ENCODE results near the gene RNU6-9. TPM values are rescaled to one million over a fixed set of nuclear protein-coding genes. Genes with fewer than 3 reads are reported as not detected.
A peak's percentile ranks its signal among the peaks of the same experiment; 100 is the strongest.

RNU6-9 gene
- total RNA-seq, 1 donor from 2014 or later: not detected

GRCh38 chr19:926589-927350, 33.5 kb downstream of the RNU6-9 start:
- Histone ChIP-seq H2AFZ (ENCODE audit: low read depth, low read length) (no peak overlapping the region), H4K20me1 (ENCODE audit: insufficient read depth, low read length) (peaks cover 15% of the 10 kb centered on the region), H3K27me3 (ENCODE audit: insufficient read depth, low read length) (no peaks in the 10 kb centered on the region), H3K9me3 (ENCODE audit: insufficient read depth, low read depth, low read length) (no peaks in the 10 kb centered on the region), H3K9ac (ENCODE audit: low read length) (peak overlapping the region; percentile 88), H3K79me2 (ENCODE audit: insufficient read depth, low read length) (peaks cover 31% of the 10 kb centered on the region), H3K36me3 (ENCODE audit: insufficient read depth, low read length) (no peaks in the 10 kb centered on the region), H3K4me3 (ENCODE audit: insufficient read depth, low read depth, low read length) (peak overlapping the region; percentile 82), H3K4me1 (ENCODE audit: insufficient read depth, low read length) (peaks cover 10% of the 10 kb centered on the region), H3K27ac (ENCODE audit: low read depth, low read length) (no peak overlapping the region), H3K4me2 (ENCODE audit: low read length) (peak overlapping the region; percentile 93)
- H3K27me3 Mint-ChIP-seq (ENCODE audit: low read depth, unreplicated experiment): no peaks in the 10 kb centered on the region
- H3K36me3 Mint-ChIP-seq (ENCODE audit: low read depth, unreplicated experiment): peaks cover 6% of the 10 kb centered on the region
- FAIRE-seq: no peak
- TF ChIP-seq CTCF (IDR thresholded peaks at IDR 0.05; ENCODE audit: insufficient read depth, low read depth, low read length): no peak
- no peak for TF ChIP-seq EZH2 (IDR thresholded peaks at IDR 0.05; ENCODE audit: insufficient read depth, low read length)
- H3K4me3 Mint-ChIP-seq (ENCODE audit: unreplicated experiment): peak overlapping the region; percentile 88
- H3K27ac Mint-ChIP-seq (ENCODE audit: unreplicated experiment): peak overlapping the region; percentile 66
- H3K9me3 Mint-ChIP-seq (ENCODE audit: unreplicated experiment): no peaks in the 10 kb centered on the region
- DNase-seq (ENCODE audit: low read depth): no peak
- peaks cover 1% of the 10 kb centered on the region for H3K4me1 Mint-ChIP-seq (ENCODE audit: low read depth, unreplicated experiment)

- TF ChIP-seq EZH2 (IDR thresholded peaks at IDR 0.05; ENCODE audit: insufficient read depth, low read length) (no peak), CTCF (IDR thresholded peaks at IDR 0.05; ENCODE audit: insufficient read depth, low read depth, low read length) (no peak)
- FAIRE-seq: no peak
These were observed 34.1 kb downstream of the RNU6-9 start for GRCh38 chr19:927351-927779.

More at GRCh38 chr19:927351-927779, 34.1 kb downstream of the RNU6-9 start:
- Histone ChIP-seq H3K79me2 (ENCODE audit: insufficient read depth, low read length) (peaks cover 37% of the 10 kb centered on the region), H3K36me3 (ENCODE audit: insufficient read depth, low read length) (no peaks in the 10 kb centered on the region), H2AFZ (ENCODE audit: low read depth, low read length) (no peak overlapping the region), H3K4me3 (ENCODE audit: insufficient read depth, low read depth, low read length) (peak overlapping the region; percentile 39), H4K20me1 (ENCODE audit: insufficient read depth, low read length) (peaks cover 15% of the 10 kb centered on the region), H3K9me3 (ENCODE audit: insufficient read depth, low read depth, low read length) (no peaks in the 10 kb centered on the region), H3K4me1 (ENCODE audit: insufficient read depth, low read length) (peaks cover 15% of the 10 kb centered on the region), H3K27ac (ENCODE audit: low read depth, low read length) (no peak overlapping the region), H3K27me3 (ENCODE audit: insufficient read depth, low read length) (no peaks in the 10 kb centered on the region), H3K4me2 (ENCODE audit: low read length) (peak overlapping the region; percentile 93), H3K9ac (ENCODE audit: low read length) (peak overlapping the region; percentile 88)
- H3K4me3 Mint-ChIP-seq (ENCODE audit: unreplicated experiment): peak overlapping the region; percentile 88
- H3K27ac Mint-ChIP-seq (ENCODE audit: unreplicated experiment): peak overlapping the region; percentile 34
- peaks cover 1% of the 10 kb centered on the region for H3K4me1 Mint-ChIP-seq (ENCODE audit: low read depth, unreplicated experiment)
- DNase-seq (ENCODE audit: low read depth): no peak
- H3K27me3 Mint-ChIP-seq (ENCODE audit: low read depth, unreplicated experiment): no peaks in the 10 kb centered on the region
- peaks cover 6% of the 10 kb centered on the region for H3K36me3 Mint-ChIP-seq (ENCODE audit: low read depth, unreplicated experiment)
- no peaks in the 10 kb centered on the region for H3K9me3 Mint-ChIP-seq (ENCODE audit: unreplicated experiment)
